Neuronal stem cell (in vitro differentiated cells): ENCODE data around the gene FNDC8.

Source experiments
- DNase-seq: peaks from one replicate; pipeline ENCODE4 v3.0.0-alpha.2; 2013; ENCODE audit warnings: low spot score
- H2AFZ ChIP-seq: one replicate; pipeline ENCODE4 v1.6.1; 2013; ENCODE audit warnings: mild to moderate bottlenecking, low read length, inconsistent platforms
- H2AK5ac ChIP-seq: 2 replicates; pipeline ENCODE4 v1.6.1; 2013; ENCODE audit warnings: low read depth, mild to moderate bottlenecking, inconsistent platforms, low read length, moderate library complexity, mixed read lengths
- H2BK120ac ChIP-seq: 2 replicates; pipeline ENCODE4 v1.6.1; 2013; ENCODE audit warnings: low read depth, mild to moderate bottlenecking, inconsistent platforms, low read length, moderate library complexity, mixed read lengths
- H2BK12ac ChIP-seq: one replicate; pipeline ENCODE4 v1.6.1; 2013; ENCODE audit warnings: low read length, inconsistent platforms
- H2BK15ac ChIP-seq: 2 replicates; pipeline ENCODE4 v1.6.1; 2013; ENCODE audit warnings: mild to moderate bottlenecking, low read length, inconsistent platforms, mixed read lengths
- H2BK5ac ChIP-seq: one replicate; pipeline ENCODE4 v1.6.1; 2013; ENCODE audit warnings: inconsistent platforms, mild to moderate bottlenecking, low read length, moderate library complexity
- H3K14ac ChIP-seq: one replicate; pipeline ENCODE4 v1.6.1; 2013; ENCODE audit warnings: low read length, inconsistent platforms
- H3K18ac ChIP-seq: 2 replicates; pipeline ENCODE4 v1.6.1; 2013; ENCODE audit warnings: low read length, inconsistent platforms
- H3K23ac ChIP-seq: 2 replicates; pipeline ENCODE4 v1.6.1; 2013; ENCODE audit warnings: low read depth, mild to moderate bottlenecking, mixed read lengths, low read length, inconsistent platforms; ENCODE audit not compliant: poor library complexity
- H3K27ac ChIP-seq: replicated peaks from 3 replicates; pipeline ENCODE4 v1.5.1; 2013; ENCODE audit warnings: low read length, inconsistent platforms
- H3K27me3 ChIP-seq, 3 experiments: 2 replicates each; pipeline ENCODE4 v1.6.1; 2013; ENCODE audit warnings: low read length in 3 of 3, mild to moderate bottlenecking in 2 of 3, inconsistent platforms in 1 of 3, low read depth in 1 of 3, mixed read lengths in 1 of 3, moderate library complexity in 1 of 3; ENCODE audit not compliant: control insufficient read depth in 3 of 3, insufficient read depth in 3 of 3
- H3K36me3 ChIP-seq, 2 donors: replicated peaks in 1 of 2; 2 replicates each; pipeline ENCODE4 v1.6.1; 2013; ENCODE audit warnings: low read length in 2 of 2; ENCODE audit not compliant: control insufficient read depth in 2 of 2, insufficient read depth in 2 of 2
- H3K4ac ChIP-seq: 2 replicates; pipeline ENCODE4 v1.6.1; 2013; ENCODE audit warnings: inconsistent platforms, mild to moderate bottlenecking, low read length, moderate library complexity
- H3K4me1 ChIP-seq, 2 donors: 1 replicate in 1 of 2; 2 replicates in 1 of 2; pipeline ENCODE4 v1.6.1; 2013; ENCODE audit warnings: low read length in 2 of 2, low read depth in 1 of 2; ENCODE audit not compliant: control insufficient read depth in 2 of 2, insufficient read depth in 1 of 2
- H3K4me2 ChIP-seq: one replicate; pipeline ENCODE4 v1.6.1; 2013; ENCODE audit warnings: mild to moderate bottlenecking, low read length, inconsistent platforms; ENCODE audit not compliant: insufficient read depth, poor library complexity, severe bottlenecking
- H3K4me3 ChIP-seq, 2 donors: 2 replicates each; pipeline ENCODE4 v1.5.1; 2013; ENCODE audit warnings: low read length in 2 of 2, mild to moderate bottlenecking in 2 of 2, inconsistent platforms in 1 of 2, moderate library complexity in 1 of 2
- H3K79me1 ChIP-seq: one replicate; pipeline ENCODE4 v1.6.1; 2013; ENCODE audit warnings: low read depth, mild to moderate bottlenecking, inconsistent platforms, low read length, moderate library complexity
- H3K9ac ChIP-seq: one replicate; pipeline ENCODE4 v1.6.1; 2013; ENCODE audit warnings: mild to moderate bottlenecking, low read depth, low read length, inconsistent platforms; ENCODE audit not compliant: poor library complexity
- H3K9me3 ChIP-seq, 2 donors: replicated peaks in 1 of 2; 2 replicates each; pipeline versions ENCODE3 to v1.6.1; 2013; ENCODE audit warnings: low read length in 2 of 2, mild to moderate bottlenecking in 2 of 2, inconsistent platforms in 1 of 2, low read depth in 1 of 2, mixed read lengths in 1 of 2, moderate library complexity in 1 of 2; ENCODE audit not compliant: control insufficient read depth in 2 of 2, insufficient read depth in 1 of 2
- H4K8ac ChIP-seq: one replicate; pipeline ENCODE4 v1.6.1; 2013; ENCODE audit warnings: low read depth, mild to moderate bottlenecking, inconsistent platforms, low read length, moderate library complexity
- H4K91ac ChIP-seq: one replicate; pipeline ENCODE4 v1.6.1; 2013; ENCODE audit warnings: low read length, low read depth, mild to moderate bottlenecking, inconsistent platforms; ENCODE audit not compliant: poor library complexity
- WGBS, 2 donors: extraction: QIAGEN DNeasy Blood & Tissue Kit; methylation state at CpG; one replicate each; pipeline ENCODE4 v1.1.7; 2013; ENCODE audit warnings: missing lambda C conversion rate in 2 of 2, mixed read lengths in 1 of 2; ENCODE audit not compliant: insufficient read length in 2 of 2, insufficient replicate concordance in 1 of 2; ENCODE audit errors: extremely low coverage in 2 of 2; 5-methylcytosine and 5-hydroxymethylcytosine counted together

Gene FNDC8

GRCh38 chr17:35116845-35117244 lies 4.6 kb upstream of the FNDC8 start:
- Histone ChIP-seq H2AK5ac (peak overlapping the region; percentile 28), H2AFZ (no peak overlapping the region), H3K79me1 (peaks cover 3% of the 10 kb centered on the region), H2BK120ac (no peak overlapping the region), H2BK12ac (no peak overlapping the region), H2BK5ac (no peak overlapping the region), H3K27me3 (peaks cover 0 to 11% (median 0%) of the 10 kb centered on the region in 3 experiments), H3K4me1 (peaks cover 4 to 12% of the 10 kb centered on the region in 2 donors), H3K9ac (no peak overlapping the region), H3K36me3 (peaks cover 1 to 5% of the 10 kb centered on the region in 2 donors), H3K27ac (no peak overlapping the region), H3K9me3 (no peaks in the 10 kb centered on the region), H3K23ac (no peak overlapping the region), H4K91ac (no peak overlapping the region), H3K4me3 (no peak overlapping the region), H3K4ac (no peak overlapping the region), H3K14ac (no peak overlapping the region), H3K18ac (no peak overlapping the region), H2BK15ac (no peak overlapping the region), H4K8ac (no peak overlapping the region), H3K4me2 (no peak overlapping the region)
- DNase-seq = no peak
- WGBS, 2 donors = no CpG with 5 or more reads among the region's 12 CpGs

- Histone ChIP-seq H2BK5ac (no peak overlapping the region), H2BK12ac (no peak overlapping the region), H2BK120ac (no peak overlapping the region), H3K4ac (no peak overlapping the region), H2AK5ac (no peak overlapping the region), H2AFZ (no peak overlapping the region), H3K4me3 (no peak overlapping the region), H3K27me3 (peaks cover 0 to 11% (median 0%) of the 10 kb centered on the region in 3 experiments), H3K27ac (no peak overlapping the region), H4K8ac (no peak overlapping the region), H3K79me1 (peaks cover 3% of the 10 kb centered on the region), H3K9me3 (no peaks in the 10 kb centered on the region), H3K18ac (no peak overlapping the region), H3K9ac (no peak overlapping the region), H4K91ac (no peak overlapping the region), H3K4me1 (peaks cover 4 to 12% of the 10 kb centered on the region in 2 donors), H3K14ac (no peak overlapping the region), H3K36me3 (peaks cover 1 to 5% of the 10 kb centered on the region in 2 donors), H2BK15ac (no peak overlapping the region), H3K23ac (no peak overlapping the region), H3K4me2 (no peak overlapping the region)
- no peak for DNase-seq
These were observed 3.4 kb upstream of the FNDC8 start for GRCh38 chr17:35117984-35118383.

DNA sequence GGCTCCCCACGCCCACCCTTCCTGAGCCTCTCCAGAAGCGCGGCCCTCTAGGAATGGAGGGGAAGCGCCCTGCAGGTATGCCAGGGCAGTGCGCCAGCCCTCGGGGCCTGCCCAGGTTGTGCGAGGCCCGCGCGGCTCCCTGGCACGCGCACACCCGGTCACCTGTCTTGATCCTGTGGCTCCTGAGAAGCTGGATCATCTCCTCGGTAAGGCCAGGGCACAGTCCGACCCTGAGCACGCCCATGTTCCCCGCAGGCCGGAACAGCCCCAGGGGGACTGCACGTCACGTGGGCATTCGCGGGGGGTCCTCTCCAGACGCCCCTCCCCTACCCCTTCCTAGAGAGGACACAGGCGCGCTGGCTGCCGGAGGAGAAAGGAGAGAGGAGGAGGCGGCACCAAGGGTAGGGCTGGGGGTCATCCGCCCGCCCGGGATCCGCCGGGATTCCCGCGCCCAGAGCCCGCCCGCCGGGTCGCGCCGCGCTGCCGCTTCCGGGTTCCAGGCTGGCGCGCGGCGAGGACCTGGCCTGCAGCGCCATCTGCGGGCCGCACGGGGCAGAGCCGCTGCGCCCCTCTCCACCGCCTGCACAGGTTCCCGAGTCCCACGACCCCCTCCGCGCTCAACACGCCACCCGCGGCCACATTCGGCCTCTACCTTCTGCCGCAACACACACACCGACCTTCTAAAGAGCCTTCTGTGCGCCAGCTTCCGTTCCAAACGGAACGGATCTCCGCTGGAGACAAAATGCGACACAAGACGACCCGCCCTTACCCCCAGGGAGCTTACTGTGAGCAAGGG lies 1.8 kb upstream of the FNDC8 start, which contains the start of gene RAD51D:
Gene RAD51D (minus strand): TSS at position 491 of the 796 bp plus-strand sequence. CDS start 247 bp downstream, at position 244.
- Histone ChIP-seq H3K36me3 (peaks cover 1 to 5% of the 10 kb centered on the region in 2 donors), H2BK120ac (no peak within 1 kb of the TSS), H3K4me1 (peaks cover 4 to 12% of the 10 kb centered on the region in 2 donors), H3K27me3 (peaks cover 0 to 11% (median 0%) of the 10 kb centered on the region in 3 experiments), H3K9ac (peak within 1 kb of the TSS; percentile 83), H2BK12ac (peak within 1 kb of the TSS; percentile 95), H2BK15ac (peak within 1 kb of the TSS; percentile 64), H2AK5ac (peak within 1 kb of the TSS; percentile 89), H3K23ac (peak within 1 kb of the TSS; percentile 93), H3K14ac (no peak within 1 kb of the TSS), H3K4me2 (peak within 1 kb of the TSS; percentile 75), H2AFZ (peak within 1 kb of the TSS; percentile 93), H2BK5ac (peak within 1 kb of the TSS; percentile 54), H4K91ac (no peak within 1 kb of the TSS), H3K4me3 (peak within 1 kb of the TSS; percentile 83 to 93), H3K79me1 (peaks cover 3% of the 10 kb centered on the region), H3K9me3 (no peaks in the 10 kb centered on the region), H3K18ac (peak within 1 kb of the TSS; percentile 95), H3K27ac (peak within 1 kb of the TSS; percentile 65), H4K8ac (peak within 1 kb of the TSS; percentile 27), H3K4ac (peak within 1 kb of the TSS; percentile 87)
- no CpG with 5 or more reads among the region's 72 CpGs for WGBS, 2 donors
- peak; percentile 83 for DNase-seq

DNA sequence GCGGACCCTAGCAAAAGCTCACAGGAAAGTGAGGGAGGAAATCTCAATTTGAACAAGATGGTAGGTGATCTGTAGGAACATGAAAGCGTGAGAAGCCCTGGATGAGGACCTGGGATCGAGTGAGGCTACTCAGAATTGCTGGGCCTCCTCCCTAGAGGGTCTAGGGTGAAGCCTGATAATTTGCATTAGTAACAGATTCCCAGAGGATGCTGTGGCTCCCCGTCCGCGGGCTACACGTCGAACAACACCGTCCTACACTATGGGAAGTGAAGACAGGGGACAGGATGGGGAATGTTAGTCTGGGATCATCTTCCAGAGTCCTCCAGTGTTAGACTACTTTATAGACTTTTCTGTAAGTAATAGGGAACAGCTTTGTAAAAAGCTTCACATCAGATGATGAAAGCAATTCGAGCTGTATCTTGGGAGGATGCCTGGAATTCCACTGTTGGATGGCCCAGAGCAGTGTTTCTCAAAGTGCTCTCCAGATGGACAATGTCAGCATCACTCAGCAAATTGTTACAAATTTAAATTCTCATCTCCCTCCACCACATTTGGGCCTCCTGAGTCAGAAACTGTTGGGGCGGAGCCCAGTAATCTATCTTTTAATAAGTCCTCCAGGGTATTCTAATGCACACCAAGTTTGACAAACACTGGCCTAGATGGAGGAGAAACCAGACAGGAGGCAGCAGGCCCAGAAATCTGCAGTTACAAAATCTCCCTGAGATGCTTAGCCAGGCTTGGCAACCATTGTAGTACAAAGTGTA lies 6.5 kb downstream of the FNDC8 start:
- Histone ChIP-seq H3K36me3 (peaks cover 21 to 33% of the 10 kb centered on the region in 2 donors), H4K91ac (no peak overlapping the region), H3K4me1 (no peaks in the 10 kb centered on the region), H3K4me3 (no peak overlapping the region), H3K4me2 (no peak overlapping the region), H3K9ac (no peak overlapping the region), H3K27me3 (no peaks in the 10 kb centered on the region), H3K4ac (no peak overlapping the region), H3K9me3 (peaks cover 5 to 10% of the 10 kb centered on the region in 2 donors), H2AFZ (no peak overlapping the region), H2AK5ac (no peak overlapping the region), H2BK5ac (no peak overlapping the region), H2BK15ac (no peak overlapping the region), H3K27ac (no peak overlapping the region), H3K23ac (peak overlapping the region; percentile 52), H2BK120ac (no peak overlapping the region), H2BK12ac (no peak overlapping the region), H4K8ac (no peak overlapping the region), H3K14ac (no peak overlapping the region), H3K18ac (no peak overlapping the region), H3K79me1 (no peaks in the 10 kb centered on the region)
- no CpG with 5 or more reads among the region's 11 CpGs for WGBS, 2 donors
- DNase-seq = no peak
